ENCODE measurements around the gene TMC7. TPM values are rescaled to one million over a fixed set of nuclear protein-coding genes. Genes with fewer than 3 reads are reported as not detected.
"Not testable (repeated sequence)": the region's sequence is repeated elsewhere in the genome, so short reads cannot be mapped to it uniquely, and the experiment has no call there.

The TMC7 gene
- total and polyA plus RNA-seq, 7 donors: 0.16 to 3.1 (median 0.46) TPM

- H3K36me3 ChIP-seq: no peaks in the 10 kb centered on the region
- H3K27ac ChIP-seq: no peak overlapping the region
- no peak overlapping the region for H3K4me3 ChIP-seq
- H3K4me1 ChIP-seq: peaks cover 0 to 13% (median 7%) of the 10 kb centered on the region in 4 donors
- TF ChIP-seq EP300 (IDR thresholded peaks at IDR 0.05) (no peak), POLR2AphosphoS5 (IDR thresholded peaks at IDR 0.05) (no peak), POLR2A (IDR thresholded peaks at IDR 0.05) (no peak)
- TF ChIP-seq, protein P1, sequence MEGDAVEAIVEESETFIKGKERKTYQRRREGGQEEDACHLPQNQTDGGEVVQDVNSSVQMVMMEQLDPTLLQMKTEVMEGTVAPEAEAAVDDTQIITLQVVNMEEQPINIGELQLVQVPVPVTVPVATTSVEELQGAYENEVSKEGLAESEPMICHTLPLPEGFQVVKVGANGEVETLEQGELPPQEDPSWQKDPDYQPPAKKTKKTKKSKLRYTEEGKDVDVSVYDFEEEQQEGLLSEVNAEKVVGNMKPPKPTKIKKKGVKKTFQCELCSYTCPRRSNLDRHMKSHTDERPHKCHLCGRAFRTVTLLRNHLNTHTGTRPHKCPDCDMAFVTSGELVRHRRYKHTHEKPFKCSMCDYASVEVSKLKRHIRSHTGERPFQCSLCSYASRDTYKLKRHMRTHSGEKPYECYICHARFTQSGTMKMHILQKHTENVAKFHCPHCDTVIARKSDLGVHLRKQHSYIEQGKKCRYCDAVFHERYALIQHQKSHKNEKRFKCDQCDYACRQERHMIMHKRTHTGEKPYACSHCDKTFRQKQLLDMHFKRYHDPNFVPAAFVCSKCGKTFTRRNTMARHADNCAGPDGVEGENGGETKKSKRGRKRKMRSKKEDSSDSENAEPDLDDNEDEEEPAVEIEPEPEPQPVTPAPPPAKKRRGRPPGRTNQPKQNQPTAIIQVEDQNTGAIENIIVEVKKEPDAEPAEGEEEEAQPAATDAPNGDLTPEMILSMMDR (IDR thresholded peaks at IDR 0.05): no peak
- 10 to 47% methylated on average over 2 of the region's 2 CpGs for WGBS, 2 donors
- no peak for DNase-seq
- intact Hi-C loops (cut with DNase I): no loop called here
- H3K27me3 ChIP-seq: peaks cover 0 to 28% (median 23%) of the 10 kb centered on the region in 3 donors
- no peaks in the 10 kb centered on the region for H3K9me3 ChIP-seq
Observed at GRCh38 chr16:18979936-18980335, 3.8 kb upstream of the TMC7 start.

GRCh38 chr16:18984435-18985005, 786 bp downstream of the TMC7 start:
- intact Hi-C loops (cut with DNase I): no loop called here
- TF ChIP-seq POLR2AphosphoS5 (IDR thresholded peaks at IDR 0.05) (no peak), EP300 (IDR thresholded peaks at IDR 0.05) (no peak), POLR2A (IDR thresholded peaks at IDR 0.05) (no peak)
- TF ChIP-seq, protein P1 (IDR thresholded peaks at IDR 0.05): no peak
- H3K4me3 ChIP-seq: peak overlapping the region in 3 of 4 donors; percentile 43 to 57 (median 52)
- 48 to 69% methylated on average over 11 of the region's 11 CpGs for WGBS, 2 donors
- H3K27me3 ChIP-seq: peaks cover 0 to 23% (median 14%) of the 10 kb centered on the region in 3 donors
- DNase-seq: no peak
- peak overlapping the region in 2 of 4 donors; percentile 24 to 68 for H3K27ac ChIP-seq
- H3K9me3 ChIP-seq: no peaks in the 10 kb centered on the region
- H3K36me3 ChIP-seq: no peaks in the 10 kb centered on the region
- H3K4me1 ChIP-seq: peaks cover 0 to 13% (median 7%) of the 10 kb centered on the region in 4 donors

GRCh38 chr16:18985256-18985655, 1.5 kb downstream of the TMC7 start:
- H3K4me1 ChIP-seq: peaks cover 0 to 13% (median 7%) of the 10 kb centered on the region in 4 donors
- H3K4me3 ChIP-seq; intact Hi-C loops (cut with DNase I); H3K36me3 ChIP-seq; DNase-seq; H3K9me3 ChIP-seq; H3K27ac ChIP-seq: not testable (repeated sequence)
- WGBS, 2 donors: 96 to 98% methylated on average over 1 of the region's 1 CpG
- H3K27me3 ChIP-seq: peaks cover 0 to 23% (median 14%) of the 10 kb centered on the region in 3 donors

GRCh38 chr16:18991731-18992130, 8.0 kb downstream of the TMC7 start:
- DNase-seq; intact Hi-C loops (cut with DNase I); H3K4me3 ChIP-seq; H3K9me3 ChIP-seq; H3K27ac ChIP-seq; H3K27me3 ChIP-seq; H3K4me1 ChIP-seq; H3K36me3 ChIP-seq: not testable (repeated sequence)
- 96 to 97% methylated on average over 9 of the region's 9 CpGs for WGBS, 2 donors

DNA sequence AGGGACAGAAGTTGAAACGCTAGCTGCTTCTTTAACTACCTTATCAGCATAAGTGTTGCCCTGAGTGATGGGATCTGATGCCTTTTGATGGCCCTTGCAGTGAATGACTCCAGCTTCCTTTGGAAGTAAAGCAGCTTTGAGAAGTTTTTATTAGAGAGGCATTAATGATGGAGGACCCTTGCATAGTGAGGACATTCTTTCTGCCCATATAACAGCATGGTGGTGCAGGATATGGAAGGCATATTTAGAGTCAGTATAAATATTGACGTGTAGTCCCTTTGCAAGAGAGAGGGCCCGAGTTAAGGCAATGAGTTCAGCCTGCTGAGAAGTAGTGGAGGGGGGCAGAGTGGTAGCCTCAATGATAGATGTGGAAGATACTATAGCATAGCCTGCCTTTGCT, 9.8 kb downstream of the TMC7 start:
- H3K4me3 ChIP-seq; H3K9me3 ChIP-seq; DNase-seq; intact Hi-C loops (cut with DNase I); H3K36me3 ChIP-seq; H3K27me3 ChIP-seq; H3K27ac ChIP-seq; H3K4me1 ChIP-seq: not testable (repeated sequence)
- 83 to 94% methylated on average over 3 of the region's 3 CpGs for WGBS, 2 donors

- DNase-seq; H3K4me3 ChIP-seq; H3K27me3 ChIP-seq; H3K27ac ChIP-seq; H3K4me1 ChIP-seq; H3K9me3 ChIP-seq; H3K36me3 ChIP-seq; intact Hi-C loops (cut with DNase I): not testable (repeated sequence)
- WGBS, 2 donors: 69 to 90% methylated on average over 7 of the region's 7 CpGs
Observed at GRCh38 chr16:18994181-18994580, 10.4 kb downstream of the TMC7 start.

DNA sequence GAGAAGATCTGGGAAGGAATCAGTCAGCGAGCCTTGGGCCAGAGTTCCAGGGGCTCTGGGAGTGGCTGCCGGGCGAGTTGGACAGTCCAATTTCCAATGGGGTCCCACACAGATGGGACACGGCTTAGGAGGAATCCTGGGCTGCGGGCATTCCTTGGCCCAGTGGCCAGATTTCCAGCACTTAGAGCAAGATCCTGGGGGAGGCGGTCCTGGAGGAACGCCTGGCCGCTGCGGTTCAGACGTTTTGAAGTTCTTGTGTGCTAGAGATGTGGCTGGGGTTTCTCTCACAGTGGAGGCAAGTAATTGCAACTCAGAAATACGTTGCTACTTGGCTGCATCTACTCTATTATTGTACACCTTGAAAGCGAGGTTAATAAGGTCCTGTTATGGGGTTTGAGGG, 11.7 kb downstream of the TMC7 start:
- intact Hi-C loops (cut with DNase I); DNase-seq; H3K4me3 ChIP-seq; H3K4me1 ChIP-seq; H3K36me3 ChIP-seq; H3K27ac ChIP-seq; H3K9me3 ChIP-seq; H3K27me3 ChIP-seq: not testable (repeated sequence)
- WGBS, 2 donors: 82 to 85% methylated on average over 12 of the region's 12 CpGs

DNA sequence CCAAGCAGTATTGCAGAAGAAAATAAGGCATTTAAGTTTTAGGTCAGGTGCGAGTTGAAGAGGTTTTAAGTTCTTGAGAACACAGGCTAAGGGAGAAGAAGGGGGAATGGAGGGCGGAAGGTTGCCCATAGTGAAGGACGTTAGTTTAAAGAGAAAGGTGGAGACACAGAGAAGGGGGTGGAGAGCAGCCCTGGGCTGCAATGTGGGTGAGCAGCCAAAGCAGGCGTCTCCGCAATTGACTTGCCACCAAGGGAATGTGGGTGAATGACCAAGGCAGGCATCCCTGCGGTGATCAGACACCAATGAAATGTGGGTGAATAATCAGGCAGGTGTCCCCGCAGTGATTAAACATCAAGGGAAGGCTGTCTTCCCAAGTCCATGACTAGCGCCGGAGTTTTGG, 12.8 kb downstream of the TMC7 start:
- H3K36me3 ChIP-seq; H3K27ac ChIP-seq; H3K9me3 ChIP-seq; H3K4me3 ChIP-seq; intact Hi-C loops (cut with DNase I); DNase-seq; H3K4me1 ChIP-seq; H3K27me3 ChIP-seq: not testable (repeated sequence)
- 93 to 95% methylated on average over 9 of the region's 9 CpGs for WGBS, 2 donors

DNA sequence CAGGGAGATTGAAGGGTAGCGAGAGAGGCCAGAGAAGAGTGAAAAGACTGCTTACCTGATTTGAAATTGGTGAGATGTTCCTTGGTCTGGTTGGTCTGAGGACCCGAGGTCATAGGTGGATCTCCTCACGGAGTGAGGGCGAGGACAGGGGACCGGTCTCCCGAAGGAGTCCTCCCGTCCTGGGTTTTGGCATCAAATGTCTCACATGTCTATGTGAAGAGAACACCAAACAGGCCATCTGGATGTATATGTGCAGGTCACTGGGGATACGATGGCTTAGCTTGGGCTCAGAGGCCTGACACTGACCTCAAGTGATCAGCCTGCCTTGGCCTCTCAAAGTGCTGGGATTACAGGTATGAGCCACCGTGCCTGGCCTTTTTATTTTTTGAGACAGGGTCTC, 13.3 kb downstream of the TMC7 start:
- 93 to 94% methylated on average over 9 of the region's 9 CpGs for WGBS, 2 donors
- H3K9me3 ChIP-seq; H3K4me1 ChIP-seq; H3K4me3 ChIP-seq; H3K27ac ChIP-seq; intact Hi-C loops (cut with DNase I); DNase-seq; H3K36me3 ChIP-seq; H3K27me3 ChIP-seq: not testable (repeated sequence)
